Fibroblast of the conjunctiva (primary cell): ENCODE measurements around the gene NRP2.

Experiments
- DNase-seq: peaks from one replicate; pipeline ENCODE4 v3.0.0-alpha.2; 2010; ENCODE audit warnings: low read depth

NRP2 gene

DNA sequence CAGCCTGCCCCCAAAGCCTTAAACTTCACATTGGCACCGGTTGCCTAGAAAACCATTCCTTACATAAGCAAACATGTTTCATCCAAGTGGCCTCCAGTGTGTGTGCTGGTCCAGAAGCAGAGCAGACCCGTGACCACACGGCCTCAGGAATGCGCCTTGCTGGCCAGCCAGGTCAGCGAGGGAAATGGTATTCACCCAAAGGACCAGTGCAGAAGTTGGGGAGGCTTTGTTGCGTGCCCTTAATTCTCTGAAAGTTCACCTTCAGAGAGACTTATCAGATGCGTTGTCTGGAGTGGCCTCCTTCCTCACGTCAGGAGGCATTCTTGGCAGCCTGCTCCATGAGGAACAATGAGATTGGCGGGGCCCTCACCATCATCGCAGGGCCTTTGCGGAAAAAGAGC is 25.9 kb downstream of the NRP2 start:
- DNase-seq: no peak

DNA sequence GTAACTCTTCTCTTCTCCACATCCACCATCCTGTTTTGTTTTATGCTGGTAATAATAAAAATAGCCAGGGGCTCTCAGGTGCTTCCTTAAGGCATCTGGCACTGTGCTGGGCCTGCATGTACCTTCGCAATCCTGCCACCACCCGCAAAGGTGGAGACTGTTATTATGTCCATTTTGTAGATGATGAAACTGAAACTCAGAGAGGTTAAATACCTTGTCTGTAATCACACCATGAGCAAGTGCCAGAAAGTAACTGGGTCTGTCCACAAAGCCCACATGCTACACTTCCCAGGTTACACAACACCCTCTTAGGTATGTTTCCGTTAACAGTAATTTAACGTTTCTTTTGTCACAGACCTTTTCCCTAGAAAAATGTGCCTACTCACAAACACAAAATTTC is 27.0 kb downstream of the NRP2 start:
- DNase-seq: no peak

DNA sequence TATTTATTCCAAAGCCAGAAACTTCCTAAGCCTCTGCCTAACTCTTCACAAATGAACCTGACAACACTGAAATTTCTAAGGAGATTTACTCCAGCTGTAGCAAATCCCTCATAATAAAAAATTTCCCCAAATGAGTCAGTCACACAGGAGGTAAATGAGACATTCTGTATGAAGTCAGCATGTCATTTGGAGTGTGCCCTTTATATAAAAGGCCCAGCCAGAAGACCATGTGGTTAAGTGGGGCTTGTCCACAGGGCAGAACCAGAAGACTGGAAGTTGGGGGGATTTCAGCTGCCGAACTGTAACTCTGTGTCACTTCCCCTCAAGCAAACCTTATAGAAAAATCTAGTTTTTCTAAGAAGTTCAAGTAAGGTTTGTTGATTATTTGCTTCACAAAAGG is 30.2 kb downstream of the NRP2 start:
- no peak for DNase-seq

DNA sequence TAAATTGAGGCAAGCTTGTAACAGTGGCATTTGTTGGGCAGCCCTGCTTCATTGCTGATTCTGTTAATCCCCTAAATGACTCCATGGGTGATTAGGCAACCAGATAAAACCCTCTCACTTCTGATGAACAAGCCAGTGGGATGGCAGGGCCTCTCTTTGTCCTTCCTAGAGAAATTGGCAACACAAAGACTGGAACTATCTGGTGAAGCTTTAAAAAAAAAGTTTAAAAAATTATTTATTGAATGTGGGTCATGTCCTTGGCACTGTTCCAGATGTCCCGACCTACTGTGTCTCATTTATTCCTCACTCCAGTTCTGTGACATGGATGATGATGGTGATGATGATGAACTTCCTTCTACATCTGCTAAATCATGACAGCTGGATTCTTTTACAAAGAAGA is 30.8 kb downstream of the NRP2 start:
- no peak for DNase-seq

DNA sequence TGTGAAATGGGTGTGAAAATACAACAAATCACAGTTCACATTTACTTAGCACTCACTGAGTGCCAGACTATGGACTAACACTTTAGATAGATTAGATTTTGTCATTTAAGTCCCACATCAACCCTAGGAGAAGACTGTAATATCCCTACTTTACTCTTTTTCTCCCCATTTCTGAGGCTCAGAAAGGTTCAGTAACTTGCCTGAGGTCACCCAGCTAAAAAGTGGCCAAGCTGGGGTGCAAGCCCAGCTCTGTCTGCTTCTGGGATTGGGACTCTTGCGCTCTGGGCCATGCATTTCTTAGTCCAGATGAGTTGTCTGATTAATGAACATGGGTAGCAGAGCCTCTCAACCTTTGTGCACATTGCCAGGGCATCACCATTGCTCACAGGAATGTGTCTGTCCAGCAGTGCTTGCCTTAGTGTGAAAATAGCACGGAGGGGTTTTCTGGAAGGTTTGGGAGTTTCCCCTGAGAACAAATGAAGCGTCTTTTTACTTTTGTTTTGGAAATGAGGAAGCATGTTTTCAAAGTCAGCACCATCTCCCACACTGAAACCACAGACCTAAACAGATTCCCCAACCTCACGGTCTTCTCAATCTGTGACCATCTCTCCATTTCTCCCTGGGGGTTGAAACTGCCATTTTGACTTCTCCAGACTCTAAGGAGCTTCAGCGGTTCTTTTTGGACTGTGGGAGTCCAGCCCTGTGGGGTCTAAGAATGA is 31.9 kb downstream of the NRP2 start:
- DNase-seq: no peak

DNA sequence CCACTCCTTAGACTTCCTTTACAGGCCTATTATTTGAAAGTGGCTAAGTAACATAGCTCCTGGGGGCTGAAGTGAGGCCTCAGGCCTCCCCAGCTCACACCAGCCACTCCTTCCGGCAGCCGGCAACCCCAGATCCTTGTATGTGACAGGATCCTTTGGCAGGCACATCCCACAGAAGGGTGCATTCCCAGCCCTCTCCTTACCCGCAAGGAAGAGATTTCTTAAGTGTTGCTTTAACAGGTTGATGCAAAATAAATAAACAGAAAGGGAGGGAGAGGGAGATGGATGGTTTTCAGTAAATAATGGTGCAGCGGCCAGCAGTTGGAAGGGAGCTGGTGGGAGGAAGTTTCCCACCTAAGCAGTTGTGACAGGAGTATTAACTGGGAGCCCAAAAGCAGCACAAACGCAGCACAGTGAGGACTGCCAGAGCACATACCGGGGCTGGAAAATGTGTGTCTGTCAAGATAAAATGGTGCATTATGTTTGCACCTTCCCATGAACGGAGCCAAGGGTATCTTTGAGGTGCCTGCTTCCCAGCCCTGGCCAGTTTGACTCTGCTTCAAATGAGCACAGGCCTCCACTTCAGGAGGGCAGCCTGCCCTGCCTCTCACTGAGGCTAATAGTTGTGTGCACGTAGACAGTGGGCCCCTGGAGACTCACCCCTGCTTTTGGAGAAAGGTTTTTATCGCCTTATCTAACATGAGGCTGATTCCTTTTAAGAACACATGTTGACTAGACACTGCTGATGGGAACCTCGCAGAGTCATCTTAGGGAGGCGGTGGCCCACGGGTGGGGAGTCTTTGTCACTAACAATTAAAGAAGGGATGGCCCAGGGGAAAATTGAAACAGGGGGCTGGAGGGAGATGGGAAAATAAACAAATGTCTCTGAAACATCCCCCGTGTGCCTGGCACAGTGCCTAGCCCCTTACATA is 32.8 kb downstream of the NRP2 start:
- no peak for DNase-seq

DNA sequence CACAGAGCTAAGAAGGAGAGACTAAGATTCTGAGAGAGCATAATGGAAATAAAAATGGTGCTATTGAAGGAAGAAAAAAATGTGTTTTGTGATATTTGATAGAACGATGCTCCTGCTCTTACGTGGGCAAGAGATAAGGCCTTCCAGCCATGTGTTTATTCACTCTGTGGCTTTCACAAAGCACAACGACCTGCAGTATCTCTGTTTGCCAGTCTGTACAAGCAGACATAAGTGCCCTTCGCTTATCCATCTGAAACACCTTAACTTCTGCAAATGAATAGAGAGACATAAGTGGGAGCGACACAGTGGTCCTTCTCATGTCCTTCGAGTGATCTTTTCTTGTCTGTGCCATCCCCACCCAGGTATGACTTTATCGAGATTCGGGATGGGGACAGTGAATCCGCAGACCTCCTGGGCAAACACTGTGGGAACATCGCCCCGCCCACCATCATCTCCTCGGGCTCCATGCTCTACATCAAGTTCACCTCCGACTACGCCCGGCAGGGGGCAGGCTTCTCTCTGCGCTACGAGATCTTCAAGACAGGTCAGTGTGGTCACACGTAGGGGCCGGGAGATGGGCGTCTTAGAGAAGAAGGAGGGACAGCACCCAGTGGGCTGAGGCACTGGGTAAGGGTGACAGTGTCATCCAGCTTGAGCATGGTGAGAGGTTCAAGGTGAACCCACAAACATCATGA is 33.7 kb downstream of the NRP2 start:
- no peak for DNase-seq

DNA sequence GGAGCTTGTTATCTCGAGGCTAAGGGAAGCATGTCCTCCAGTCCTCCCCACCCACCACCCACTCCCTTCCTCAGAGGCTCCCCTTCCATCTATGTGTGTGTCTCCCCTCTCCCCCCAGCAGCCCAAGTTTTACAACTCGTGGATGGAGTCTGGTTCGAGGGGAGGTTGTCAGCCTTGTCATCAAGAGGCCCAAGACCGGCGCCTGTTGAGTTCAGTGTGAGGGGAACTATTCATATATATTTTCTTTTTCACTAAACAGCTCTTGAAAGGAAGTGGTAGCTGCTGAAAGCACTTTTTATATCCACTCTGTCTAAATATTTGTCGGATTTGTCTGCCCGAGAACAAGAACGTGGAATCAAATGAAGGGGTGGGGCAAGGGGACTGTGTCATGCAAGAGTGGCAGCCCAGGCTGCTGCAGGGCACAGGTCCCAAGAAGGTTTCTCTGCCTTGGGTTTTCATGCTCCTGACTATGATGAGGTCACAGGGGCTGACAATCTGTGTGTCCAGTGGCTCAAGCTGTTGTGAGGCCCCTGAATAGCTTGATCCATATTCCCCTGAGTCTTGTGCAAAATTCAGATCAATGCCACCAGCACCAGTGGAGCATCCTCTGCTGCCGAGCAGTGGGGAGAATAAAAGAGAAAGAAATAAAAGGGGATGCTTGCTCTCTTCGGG is 35.0 kb downstream of the NRP2 start:
- DNase-seq: no peak

DNA sequence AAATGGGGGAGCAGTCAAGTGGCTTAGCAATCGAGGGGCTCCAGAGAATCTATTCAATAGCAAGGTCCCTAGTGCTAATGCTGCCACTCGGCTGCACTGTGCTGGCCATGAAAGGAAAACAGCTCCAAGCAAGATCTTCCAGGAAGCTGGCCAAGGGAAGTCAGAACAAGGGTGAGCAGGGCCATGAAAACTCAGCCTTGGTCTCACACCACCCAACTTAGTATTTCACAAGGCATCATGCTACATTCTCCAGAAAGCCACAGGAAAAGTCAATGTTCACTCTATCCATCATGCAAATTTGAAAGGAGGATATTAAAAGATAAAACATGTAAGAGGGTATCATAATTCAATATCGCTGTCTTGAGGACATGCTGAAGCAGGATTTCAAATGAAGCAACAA is 35.7 kb downstream of the NRP2 start:
- no peak for DNase-seq

DNA sequence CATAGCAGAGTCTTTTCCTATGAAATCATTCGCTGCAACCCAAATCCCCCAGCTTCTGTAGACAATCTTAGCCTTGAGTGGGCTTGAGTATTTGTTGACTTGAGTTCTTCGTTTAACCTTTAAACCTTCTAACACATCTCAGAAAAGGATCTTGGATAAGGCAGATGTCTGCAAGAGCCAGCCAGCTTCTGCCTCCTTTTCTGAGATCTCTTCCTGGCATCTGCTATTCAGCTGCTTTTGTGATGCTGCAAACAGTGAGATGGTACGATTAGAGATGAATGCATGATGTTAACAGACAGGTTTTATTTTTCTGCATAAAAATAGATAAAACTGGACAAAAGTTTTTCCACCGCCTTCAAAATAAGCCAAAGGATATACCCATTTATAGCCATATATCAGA is 37.5 kb downstream of the NRP2 start:
- no peak for DNase-seq

DNA sequence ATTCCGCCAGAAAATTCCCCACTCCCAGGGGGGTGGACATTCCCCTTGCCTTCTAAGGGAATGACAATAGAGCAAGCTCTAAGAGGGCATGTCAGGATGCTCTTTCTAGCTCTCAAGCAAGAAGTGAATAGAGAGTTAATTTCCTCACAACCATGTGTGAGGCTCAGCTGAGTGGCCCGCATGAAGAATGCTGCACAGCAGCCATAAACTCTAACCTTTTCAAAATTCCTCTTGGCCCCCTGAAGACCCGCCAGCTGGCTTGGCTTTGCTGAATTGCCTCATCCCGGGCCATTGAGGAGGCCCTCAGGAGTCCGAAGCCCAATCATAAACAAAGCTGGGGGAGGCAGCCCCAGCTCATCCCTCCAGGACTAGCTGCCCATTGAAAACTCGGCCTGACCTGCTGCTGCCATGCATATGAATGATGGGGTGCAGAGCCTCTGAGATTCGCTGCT is 38.2 kb downstream of the NRP2 start:
- no peak for DNase-seq

DNA sequence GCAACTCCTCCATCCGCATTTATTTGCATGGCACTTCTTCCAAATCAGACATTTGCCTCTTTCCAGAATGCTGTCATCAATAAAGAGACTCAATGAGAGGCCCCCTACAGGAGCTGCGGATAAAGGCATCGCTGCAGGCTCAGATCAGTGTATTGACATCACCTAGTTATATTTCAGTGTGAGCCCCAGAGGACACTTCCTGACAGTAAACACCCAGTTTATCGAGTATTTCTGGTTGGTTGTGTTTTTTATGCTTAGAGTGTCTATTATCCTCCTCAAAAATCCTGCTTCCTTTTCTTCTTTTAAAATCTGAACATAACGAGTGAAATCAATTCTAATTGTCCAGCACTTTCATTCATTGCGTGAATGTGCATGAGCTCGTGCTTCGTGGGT is 38.8 kb downstream of the NRP2 start:
- no peak for DNase-seq

DNA sequence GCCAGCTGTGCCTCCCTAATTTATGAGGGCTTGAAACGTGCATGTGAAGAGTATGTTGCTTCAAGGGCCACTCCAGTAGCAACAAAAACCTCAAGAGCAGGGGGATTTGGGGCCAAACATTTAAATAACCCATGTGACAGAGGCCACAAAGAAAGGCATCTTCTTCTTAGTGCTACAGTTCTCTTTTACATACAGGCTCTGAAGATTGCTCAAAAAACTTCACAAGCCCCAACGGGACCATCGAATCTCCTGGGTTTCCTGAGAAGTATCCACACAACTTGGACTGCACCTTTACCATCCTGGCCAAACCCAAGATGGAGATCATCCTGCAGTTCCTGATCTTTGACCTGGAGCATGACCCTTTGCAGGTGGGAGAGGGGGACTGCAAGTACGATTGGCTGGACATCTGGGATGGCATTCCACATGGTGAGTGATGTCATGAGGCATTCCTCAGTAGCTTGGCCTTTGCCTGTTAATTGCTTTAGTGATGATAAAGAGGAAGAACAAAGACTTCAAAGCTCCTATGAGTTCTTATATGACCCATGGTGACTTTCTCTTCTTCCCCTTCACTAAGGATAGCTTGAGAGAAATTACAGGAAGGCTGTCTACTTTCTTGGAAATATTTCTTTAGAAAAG is 40.1 kb downstream of the NRP2 start:
- DNase-seq: no peak

DNA sequence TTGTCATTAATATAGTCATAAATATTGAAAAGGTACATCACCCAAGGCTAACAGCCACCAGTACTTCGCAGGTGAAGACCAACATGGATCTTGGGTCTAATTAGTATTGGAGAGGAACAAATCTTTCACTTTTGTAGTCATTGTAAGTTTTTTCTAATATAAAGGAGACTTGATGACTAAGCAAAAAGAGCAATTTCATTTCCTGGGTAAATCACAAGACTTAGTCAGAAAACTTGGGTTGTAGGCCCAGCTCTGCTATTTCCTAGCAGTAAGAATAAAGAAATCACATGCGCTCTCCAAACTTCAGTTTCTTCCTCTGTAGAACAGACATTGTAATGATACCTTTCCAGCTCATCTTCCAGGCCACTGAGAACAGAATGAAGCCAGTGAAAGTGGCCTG is 40.9 kb downstream of the NRP2 start:
- no peak for DNase-seq

DNA sequence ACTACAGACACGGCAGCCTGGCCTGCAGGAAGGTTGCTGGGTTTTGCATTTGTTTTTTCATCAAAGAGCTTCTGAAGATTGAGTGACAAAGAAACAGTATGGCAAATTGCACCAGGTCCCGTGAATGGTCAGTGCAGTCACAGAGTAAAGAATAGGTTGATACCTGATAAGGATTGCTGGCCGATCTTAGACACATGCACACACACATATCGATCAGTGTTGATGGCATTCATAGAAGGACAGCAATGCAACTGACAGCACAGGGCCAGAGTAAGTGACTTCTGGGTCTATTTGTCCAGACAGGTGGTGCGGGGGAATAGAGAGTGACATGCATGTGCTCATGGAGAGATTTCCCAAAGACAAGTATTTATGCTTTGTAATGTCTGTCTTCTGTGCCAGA is 42.8 kb downstream of the NRP2 start:
- no peak for DNase-seq

DNA sequence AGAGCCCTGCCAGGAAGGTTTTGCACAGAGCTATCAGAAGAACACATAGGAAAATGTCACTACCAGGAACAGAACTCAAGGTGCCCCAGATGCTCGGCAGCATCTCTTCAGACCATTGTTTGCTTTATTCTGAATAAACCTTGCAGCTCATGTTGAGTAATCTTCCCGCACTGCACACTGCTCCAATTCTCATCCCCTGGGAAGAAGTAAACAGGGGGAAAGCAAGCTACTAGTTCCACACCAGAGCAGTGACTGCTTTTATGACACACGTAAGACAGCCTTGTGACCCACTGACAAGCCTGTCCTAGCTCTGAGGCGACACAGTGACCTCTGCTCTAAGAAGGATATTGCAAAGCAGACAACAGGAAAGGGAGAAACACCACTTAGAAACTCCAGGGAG is 44.2 kb downstream of the NRP2 start:
- DNase-seq: no peak

DNA sequence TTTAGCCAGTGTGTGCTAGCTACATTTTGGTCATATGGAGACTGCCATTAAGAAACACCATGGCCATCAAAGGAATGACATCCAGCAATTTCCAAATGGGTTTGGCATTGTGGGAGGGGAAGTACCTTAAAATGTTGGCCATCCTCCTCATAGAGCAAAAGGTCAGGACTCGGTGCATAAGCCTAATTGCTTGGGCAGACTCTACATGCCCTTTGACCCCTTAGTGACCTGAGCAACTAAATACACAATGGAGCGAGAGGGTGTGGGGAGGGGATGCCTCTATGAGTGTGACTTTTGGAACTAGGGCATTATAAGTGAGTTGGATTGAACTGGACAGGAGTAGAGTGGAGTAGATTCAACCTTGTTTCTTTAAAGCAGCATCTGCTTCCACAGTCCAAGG is 44.9 kb downstream of the NRP2 start:
- DNase-seq: no peak

DNA sequence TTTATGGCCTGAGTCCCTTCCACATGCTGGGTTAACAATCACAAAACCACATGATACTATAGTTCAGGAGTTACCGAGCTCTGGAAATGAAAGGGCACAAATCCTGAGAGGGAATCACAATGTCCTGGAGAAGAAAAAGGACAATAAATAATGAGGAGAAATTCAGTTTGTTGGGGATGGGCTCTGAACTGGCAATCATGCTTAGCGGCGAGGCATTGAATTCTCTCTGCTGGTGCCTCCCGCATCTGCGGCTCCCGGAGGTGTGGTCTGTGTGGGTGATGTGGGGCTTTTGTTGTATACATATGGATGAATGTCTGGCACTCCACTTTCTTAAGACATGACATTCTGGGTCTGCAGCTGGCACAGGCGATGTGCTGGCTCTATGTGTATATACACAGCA is 46.1 kb downstream of the NRP2 start:
- no peak for DNase-seq

DNA sequence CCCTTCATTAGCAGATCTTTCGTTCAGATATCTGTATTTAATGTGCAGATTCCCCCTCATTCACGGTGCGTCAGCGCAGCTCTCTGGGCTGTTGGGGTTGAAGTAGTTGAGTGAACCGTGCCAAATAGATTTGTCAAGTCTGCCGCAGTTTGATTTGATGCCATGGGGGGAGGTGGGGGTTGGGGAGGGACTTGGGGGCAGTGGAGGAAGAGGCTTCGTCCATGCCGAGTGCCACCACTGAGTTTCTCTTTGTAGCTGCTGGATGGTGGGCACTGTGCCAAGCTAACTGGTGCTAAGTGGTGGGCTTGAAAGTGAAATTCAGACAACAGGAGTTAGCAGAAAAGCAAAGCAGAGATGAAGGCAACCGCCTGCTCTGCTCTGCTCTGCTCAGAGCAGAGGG is 47.9 kb downstream of the NRP2 start:
- DNase-seq: no peak

DNA sequence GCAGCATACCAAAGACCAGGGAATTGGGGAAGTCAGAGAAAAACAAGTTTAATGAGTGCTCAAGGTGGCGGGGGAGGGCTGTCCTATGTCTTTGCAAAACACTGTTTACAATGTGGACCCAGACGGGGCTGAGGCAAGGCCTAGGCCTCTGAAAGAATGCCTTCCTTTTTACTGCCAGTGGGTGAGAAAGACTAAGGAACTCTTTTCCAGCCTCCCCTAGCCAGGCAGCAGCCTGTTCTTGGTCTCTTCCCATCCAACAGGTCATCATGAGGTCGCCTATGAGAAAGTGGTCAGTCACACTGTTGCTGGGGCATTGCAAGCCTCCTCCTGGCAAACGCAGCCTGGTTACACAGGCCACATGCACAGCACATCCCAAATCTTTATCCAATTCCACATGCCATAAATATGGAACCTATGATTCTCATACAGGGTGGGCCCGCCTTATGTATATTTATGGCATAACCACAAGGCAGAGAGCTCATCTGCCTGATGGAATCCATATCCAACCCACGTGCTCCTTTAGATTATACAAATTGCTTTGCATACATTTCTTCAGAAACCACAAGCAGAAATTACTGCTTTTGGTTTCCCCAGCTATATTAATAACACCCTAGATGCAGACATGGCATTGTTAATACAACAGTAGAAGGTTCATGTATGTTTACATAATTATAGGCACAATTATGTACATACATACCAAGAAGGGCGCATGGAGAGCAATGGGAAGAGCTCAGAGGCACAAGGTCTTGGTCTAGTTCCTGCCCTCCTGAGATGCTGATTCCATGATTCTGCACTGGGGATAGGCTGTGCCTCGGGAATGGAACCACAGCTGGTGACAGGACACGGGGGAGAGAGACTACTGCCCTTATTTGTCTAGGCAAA is 48.6 kb downstream of the NRP2 start:
- peak; percentile 52 for DNase-seq

DNA sequence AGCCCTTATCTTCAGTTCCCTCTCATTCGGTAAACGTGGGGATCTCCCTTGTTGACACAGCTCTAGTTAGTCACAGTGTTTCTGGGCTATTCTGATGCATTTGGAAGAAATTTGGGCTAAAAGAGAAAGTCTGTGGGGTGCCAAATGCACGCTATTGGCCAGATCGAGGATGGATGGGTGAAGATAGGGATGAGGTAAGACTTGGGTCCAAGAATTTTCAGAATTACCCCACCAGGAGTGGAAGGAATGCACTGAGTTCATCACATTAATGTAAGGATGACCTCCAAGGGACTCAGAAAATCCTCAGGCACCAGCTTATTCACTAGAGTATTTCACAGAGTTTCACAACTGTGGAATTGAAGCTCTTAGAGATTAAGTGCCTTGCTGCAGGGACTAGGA is 49.3 kb downstream of the NRP2 start:
- peak; percentile 90 for DNase-seq
